Activated CD4-positive, CD25-positive, alpha-beta regulatory T cell treated with anti-CD3 and anti-CD28 coated beads, Interleukin-2, amount 50 U/mL, for 72 hours (primary cell): ENCODE data around the gene NINL.

ENCODE experiments used
- DNase-seq: peaks from one replicate; pipeline ENCODE4 v3.0.0; 2021

The NINL gene

DNA sequence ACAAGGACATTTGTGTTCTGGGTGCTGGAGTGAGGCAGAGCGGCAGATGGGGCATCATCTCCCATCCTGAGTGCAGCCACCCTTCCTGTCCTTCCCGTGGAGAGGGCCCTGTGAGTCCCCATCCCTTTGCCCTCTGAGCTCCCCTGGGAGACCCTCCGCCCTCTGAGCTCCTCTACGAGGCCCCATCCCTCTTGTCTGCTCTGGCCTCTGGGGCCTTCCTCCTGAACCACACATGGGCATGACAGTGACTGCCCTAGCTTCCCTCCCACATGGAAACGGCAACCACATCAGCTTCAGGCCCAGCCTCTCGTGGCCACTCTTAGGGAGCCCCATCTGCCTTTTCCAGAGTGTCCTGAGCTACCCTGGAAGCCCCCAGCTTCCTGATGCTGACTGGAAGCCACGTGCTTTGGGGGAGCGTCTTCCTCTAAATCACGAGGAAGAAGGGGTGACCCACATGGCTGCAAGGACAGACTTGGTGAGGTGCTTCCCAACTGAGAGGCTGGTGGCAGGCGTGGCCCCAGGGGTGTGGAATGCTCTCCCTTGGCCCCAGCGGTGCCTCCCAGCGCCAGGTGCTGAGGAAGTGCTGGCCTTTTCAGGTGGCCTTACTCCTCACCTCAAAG is 125.3 kb downstream of the NINL start:
- no peak for DNase-seq

DNA sequence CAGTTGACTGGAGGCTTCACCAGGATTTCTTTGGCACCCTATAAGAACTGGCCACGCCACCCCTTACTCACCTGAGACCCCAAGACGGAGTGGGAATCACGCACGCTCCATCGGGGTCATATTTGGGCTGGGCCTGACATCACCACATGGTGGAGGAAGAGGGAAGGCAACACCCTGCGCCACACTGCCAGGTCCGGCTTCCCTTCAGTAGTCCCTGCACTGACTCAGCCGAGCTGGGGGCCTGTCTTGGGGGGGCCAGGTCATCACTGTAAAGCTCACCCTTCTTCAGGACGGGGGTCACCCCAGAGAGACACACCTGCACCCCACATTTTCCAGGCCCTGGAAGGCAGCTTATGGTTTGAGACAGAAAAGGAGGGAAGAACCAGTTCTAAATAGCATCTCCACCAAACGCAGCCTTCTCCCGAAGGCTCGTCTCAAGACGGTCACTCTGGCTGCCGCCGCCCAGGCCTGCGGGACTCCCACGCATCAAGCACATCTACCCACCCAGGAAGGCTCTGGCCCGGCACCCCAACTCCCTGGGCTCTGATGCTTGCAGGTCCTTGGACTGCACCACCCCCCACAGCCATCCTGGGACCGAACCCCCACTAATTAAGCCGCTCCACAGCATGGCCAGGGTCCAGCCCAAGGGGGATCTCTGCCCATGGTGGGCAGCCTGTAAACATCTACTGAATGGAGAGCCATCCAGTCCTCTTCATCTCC is 126.1 kb downstream of the NINL start:
- no peak for DNase-seq

DNA sequence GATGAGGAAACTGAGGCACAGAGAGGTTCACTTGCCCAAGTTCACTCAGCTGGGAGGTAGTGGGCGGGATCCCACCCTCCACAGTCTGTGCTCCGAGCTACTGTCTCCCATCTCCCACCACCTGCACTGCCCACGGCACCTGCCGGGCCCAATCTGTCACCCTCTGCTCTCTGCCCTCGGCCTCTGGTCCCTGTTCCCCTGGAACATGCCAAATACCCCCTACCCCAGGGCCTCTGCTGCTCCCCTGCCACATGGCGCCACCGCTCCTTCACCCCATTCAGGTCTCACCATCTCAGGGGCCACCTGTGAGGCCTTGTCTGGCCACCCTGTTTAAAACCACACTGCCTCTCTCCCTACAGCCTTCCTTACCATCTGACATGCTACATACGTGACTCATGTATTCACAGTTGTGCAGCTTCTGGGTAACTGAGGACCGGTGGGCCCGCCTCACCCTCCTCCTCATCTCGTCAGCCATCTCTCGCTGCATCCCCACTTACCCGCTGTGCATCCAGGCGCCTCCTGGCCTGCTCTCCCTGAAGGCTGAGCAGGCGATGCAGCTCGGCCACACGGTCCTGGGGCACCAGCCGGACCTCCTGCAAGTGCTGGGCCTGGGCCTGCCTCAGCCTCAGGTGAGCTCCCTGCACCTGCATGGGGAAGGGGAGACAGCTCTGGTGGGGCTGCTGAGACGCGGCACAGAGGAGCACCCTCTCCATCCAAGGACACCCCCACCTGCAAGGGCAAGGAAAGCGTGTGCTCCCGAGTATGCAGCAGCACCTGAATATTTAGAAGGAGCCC is 127.2 kb downstream of the NINL start:
- DNase-seq, result no peak

DNA sequence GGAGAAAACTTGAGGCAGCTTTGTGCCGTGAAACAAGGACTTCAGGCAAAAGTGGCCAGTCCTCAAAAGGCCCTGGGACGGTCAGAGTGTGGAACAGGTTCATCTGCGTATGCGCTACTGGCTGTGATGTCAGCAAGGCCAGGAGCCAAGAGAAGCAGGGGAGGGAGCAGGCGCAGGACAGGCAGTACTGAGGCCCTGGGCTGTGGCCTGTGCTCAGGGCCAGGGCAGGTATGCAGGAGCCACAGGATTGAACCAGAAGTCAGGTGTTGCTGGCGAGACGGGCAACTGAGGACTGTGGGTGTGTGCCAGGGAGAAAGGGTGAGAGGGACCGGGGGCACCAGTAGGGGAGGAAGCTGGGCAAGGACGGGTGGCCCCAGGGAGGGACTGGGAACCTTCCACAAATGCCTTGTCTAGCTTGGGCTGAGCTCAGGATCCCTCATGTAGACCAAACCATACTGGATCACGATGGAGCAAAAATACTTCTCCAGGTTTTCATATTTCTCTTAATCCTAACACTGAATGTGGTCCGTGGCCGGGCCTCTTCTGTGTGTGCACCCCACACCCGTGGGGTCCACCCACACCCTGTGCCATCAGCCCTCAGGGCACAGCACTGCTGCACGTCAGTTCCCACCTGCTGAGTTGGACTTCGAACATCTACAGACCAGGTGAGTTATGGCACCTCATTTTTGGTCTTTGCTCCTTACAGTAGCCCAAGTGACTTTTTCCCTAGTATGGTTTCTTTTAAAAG is 131.0 kb downstream of the NINL start:
- no peak for DNase-seq

DNA sequence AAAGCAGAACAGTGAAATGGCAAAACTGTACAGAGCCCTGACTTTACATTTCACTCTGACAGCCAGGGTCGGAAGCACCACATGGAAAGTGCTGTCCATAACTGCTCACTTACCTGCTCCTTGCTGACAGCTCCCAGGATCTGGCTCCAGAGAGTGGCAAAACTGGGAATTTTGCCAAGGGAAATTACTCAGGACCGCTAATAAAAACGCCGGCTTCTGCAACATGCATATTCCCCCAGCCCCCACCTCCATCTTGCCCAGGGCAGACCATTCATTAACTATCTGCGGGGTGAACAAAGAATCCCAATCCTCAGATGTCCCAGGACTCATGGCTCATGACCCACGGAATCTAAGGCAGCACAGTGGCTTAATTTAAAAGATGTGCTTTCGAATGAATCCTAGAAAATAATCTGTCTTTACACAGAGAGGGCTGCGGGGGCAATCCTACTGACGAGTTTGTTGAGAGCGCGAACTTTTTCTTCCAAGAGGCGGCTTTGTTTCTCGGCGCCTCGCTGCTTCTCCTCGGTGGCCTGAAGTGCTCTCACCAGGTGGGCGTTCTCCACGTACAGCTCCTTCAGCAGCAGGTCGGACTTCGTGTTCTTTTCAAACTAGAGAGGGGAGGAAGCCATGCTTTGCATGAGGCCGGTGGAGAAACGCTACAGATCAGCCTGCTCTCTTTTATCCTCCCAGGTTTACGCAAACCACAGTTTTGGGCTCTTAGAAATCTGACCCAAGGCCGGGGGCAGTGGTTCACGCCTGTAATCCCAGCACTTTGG is 132.1 kb downstream of the NINL start:
- no peak for DNase-seq

DNA sequence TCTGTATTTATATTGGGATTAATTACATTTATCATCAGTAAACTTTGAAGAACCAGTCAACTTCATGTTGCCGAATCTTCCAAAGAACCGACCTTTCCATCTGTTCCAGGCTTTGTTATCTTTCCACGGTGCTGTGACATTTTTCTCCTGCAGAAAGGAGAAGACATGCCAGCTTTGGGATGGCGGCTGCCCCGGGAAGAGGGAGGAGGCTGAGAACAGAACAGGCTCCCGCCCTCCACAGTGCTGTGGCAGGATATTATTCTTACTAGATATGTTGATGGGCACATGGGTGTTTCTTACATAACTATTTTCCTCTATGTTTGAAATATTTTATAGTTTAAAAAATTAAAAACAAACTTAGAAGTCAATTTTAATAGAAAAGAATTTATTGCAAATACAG is 133.0 kb downstream of the NINL start:
- DNase-seq, result no peak

DNA sequence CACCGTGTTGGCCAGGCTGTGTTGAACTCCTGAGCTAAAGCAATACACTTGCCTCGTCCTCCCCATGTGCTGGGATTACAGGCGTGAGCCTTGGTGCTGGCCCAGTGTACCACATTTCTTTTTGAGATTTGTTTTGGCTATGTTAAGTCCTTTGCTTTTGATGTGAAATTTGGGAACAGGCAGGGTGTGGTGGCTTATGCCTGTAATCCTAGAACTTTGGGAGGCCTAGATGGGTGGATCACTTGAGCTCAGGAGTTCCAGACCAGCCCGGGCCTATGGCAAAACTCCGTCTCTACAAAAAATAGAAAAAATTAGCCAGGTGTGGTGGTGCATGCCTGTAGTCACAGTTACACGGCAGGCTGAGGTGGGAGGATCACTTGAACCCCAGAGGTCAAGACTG is 137.7 kb downstream of the NINL start:
- no peak for DNase-seq

DNA sequence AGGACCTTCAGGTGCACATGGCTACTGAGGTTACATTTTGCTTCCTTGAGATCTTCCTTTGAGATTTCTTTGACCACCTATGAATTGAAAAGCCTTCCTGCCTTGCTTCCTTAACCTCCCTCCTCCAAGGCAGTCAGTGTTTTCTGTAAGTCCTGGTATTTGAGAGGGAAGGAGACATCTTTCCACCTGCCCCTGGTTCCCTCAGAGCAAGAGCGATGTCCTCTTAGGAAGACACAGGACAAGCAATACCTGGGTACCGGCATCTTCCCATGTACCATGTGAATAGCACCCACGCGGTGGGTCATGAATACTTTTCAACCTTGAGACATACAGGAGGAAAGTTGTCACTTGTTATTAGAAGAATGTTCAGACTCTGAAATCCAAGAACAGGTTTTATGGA is 140.8 kb downstream of the NINL start:
- no peak for DNase-seq

DNA sequence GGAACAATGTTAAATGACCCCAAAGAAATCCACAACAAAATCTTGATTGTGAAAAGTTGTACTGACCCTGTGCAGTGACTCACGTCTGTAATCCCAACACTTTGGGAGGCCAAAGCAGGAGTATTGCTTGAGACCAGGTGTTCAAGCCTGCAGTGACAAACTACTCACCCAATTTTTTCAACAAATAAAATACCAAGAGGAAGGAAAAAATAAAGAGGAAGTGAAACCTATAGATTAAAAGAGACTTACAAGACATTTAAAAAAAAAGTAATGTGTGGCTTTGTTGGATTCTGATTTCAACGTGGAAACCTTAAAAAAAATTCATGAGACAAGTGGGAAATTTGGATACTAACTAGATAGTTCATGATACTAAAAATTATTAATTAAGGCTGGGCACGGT is 146.0 kb downstream of the NINL start:
- DNase-seq, result no peak

DNA sequence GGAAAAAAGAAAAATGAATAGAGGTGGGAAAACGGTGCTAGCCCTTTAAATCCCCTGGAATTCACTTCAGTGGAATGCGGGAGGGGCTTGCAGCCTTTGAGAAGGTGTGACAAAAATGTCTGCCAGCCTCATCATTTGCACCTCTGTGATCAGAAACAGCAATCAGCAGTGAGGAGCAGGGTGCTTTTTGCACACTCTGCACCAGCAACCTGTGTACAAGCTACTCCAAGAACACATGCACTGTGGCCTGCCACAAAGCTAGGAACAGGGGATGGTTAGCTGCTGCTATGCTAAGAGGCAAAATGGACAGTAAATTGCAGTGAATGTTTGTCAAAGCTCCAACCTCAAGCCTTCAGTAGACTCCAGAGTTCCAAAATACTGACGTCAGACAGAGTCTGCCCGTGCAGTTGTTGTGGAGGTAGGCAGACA is 148.2 kb downstream of the NINL start:
- DNase-seq, result no peak

DNA sequence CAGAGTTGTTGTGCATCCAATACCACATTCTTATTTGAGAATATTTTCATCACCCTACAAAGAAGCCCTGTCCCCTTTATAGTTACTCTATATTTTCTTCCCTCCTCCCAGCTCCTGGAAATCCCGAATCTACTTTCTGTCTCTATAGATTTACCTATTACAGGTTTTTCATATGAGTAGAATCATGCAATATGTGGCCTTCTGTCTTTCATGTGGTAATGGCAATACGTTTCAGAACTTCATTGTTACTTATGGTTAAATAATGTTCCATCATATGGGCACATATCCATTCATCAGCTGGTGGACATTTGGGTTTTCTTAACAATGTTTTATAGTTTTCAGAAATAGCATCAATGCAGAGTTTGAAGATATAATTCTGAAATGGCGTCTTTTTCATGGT is 160.8 kb downstream of the NINL start:
- no peak for DNase-seq

DNA sequence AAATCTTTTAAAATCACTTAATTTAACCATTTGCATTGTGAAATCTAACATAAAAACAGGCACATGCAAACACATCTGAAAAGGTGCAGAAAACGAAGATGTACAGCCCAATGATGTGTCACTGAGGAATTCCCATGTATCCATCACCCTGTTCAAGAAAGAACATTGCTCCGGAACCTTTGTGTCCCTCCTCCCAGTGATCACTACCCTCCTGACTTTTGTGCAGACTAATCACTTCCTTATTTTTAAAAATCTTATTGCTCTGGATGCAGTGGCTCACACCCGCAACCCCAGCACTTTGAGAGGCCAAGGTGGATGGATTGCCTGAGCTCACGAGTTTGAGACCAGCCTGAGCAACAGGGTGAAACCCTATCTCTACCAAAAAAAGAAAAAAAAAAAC is 163.3 kb downstream of the NINL start:
- no peak for DNase-seq

DNA sequence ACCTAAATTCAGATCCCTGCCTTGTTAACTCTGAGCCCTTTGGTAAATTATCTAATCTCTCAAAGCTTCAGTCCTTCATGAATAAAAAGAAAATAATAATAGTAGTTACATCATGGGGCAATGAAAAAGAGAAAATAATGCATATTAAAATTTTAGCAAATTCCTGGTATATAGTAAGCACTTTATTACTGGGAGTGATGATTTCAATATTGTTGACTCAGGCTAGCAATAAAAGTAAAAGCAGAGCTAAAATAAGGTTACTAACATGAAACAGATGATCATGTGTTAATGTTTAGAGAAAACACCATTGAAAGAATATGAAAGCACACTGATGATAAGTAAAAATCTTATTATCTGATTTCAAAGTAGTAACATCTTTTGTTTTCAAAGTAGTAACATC is 164.2 kb downstream of the NINL start:
- no peak for DNase-seq

DNA sequence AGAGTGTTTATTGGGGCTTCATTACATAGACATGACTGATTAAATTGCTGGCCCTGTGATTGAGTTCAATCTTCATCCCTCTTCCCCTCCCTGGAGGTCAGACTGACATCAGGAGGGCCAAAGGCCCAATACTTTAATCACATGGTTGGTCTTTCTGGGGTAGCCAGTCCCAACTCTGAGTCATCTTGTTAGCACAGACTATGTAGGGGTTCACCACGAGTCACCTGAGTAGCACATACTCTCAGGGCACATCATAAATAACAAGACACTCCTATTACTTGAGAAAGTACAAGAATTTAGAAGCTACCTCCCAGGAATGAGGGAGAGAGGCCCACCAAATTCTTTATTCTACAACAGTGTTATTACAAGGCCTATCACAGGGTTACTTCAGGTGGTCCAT is 166.6 kb downstream of the NINL start:
- no peak for DNase-seq

DNA sequence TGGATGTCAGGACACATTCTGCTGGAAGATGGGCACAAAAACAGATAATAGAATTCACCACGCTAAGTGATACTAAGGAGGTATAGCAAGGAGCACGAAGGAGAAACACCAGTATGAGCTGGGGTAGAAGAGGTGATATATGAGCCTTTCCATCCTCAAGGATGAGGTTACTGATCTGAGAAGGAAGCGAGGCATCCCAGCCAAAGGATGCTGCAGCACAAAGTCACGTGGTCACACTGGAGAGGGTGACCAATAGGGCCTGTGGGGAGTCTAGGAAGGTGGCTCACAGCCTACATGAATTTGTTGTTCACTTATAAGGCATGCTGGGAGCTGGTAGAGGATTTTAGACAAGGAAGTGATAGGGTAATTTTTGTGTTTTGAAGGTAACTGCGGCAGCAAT is 176.4 kb downstream of the NINL start:
- DNase-seq, result no peak

DNA sequence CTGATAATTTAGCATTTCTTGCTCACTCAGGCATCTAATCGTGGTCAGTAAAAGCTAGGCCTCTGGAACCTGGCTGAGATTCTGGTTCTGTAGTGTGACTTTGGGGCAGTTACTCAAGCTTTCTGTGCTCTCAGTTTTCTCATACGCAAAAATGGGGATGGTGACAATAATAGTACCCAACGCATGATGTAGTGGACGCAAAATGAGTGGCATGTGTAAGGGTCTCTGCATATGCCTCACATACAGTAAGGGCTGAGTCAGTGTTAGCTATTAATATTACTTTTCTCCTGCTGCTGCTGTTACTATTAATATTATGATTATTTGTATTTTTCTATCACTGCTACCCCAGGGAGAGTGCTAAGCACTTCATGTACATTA is 177.2 kb downstream of the NINL start:
- DNase-seq, result no peak

DNA sequence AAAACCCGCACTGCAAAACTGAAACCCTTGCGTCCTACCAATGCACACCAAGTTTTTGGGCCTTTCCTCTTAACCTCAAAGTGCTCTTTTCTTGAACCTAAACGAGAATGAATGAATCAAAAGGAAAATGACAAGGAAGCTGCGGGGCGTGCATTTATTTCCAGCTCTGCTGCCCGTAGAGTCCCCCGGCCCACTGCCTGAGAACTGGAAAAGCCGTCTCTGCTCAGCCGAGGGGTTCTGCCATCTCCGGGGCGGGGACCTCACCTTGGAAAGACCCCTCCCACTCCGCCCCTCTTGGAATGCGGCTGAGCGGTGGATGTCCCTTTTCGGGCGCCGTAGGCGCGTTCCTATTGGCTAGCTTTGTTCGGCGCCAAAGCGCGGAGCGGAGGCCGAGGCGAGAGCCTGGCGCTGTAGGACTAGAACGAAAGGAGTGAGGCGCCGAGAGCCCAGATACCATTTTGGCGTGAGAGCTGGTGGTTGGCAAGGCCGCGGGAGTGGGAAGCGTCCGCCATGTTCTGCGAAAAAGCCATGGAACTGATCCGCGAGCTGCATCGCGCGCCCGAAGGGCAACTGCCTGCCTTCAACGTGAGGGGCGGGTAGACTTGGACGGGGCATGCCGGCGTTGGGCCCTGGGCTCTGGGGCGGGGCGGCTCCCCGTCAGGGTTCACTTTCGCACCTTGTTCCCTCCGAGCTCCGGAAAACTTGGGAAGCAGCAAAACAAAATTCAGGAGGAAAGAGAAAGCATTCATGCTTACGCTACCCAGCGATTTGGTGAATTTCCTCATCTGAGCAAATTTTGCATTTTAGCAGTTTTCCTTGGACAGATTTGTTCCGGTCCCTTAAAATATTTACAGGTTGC is 177.8 kb downstream of the NINL start, which contains the start of gene GINS1:
Gene GINS1, plus strand, starts transcription at position 363 of the 859 bp plus-strand sequence. Its CDS starts 148 bp downstream, at position 511.
- peak; percentile 84 for DNase-seq
